Measurements from ENCODE around the gene VSIG8. TPM values are rescaled to one million over a fixed set of nuclear protein-coding genes. Genes with fewer than 3 reads are reported as not detected.

VSIG8 gene
- total and polyA plus RNA-seq, 2 of the 4 experiments (the other 2 are of a cell fraction), result not detected

DNA sequence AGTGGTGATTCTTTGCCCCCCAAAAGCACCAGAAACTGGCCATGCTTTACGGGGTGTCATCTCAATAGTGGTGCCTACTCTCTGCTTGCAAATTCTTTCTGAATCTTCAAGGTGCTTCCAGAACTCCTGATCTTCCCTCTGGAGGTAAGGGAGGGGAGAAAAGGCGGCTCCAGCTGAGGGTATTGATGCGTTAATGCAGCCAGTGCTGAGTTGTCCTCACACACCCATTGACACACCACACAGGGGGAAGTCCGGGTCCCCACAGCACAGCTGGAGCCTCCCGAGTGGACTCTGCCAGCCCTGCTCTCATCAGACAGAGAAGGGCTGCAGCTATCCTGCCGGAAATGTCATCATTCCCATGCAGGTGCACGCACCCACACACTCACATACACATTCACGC, 1.2 kb downstream of the VSIG8 start:
- Histone ChIP-seq H3K9me3 (ENCODE audit: control insufficient read depth, insufficient read depth, low read length) (no peaks in the 10 kb centered on the region), H3K4me2 (ENCODE audit: low read depth, low read length) (no peak overlapping the region), H3K36me3 (ENCODE audit: control insufficient read depth, insufficient read depth, low read length) (no peaks in the 10 kb centered on the region), H3K14ac (replicated peaks; ENCODE audit: low read depth, low read length) (no peak overlapping the region), H4K5ac (ENCODE audit: low read depth, low read length) (no peak overlapping the region), H2BK15ac (ENCODE audit: low read depth, low read length) (no peak overlapping the region), H3K9ac (ENCODE audit: low read depth, low read length) (no peak overlapping the region), H2BK5ac (ENCODE audit: low read depth, low read length, poor library complexity, severe bottlenecking) (no peak overlapping the region), H2AK5ac (ENCODE audit: low read depth, low read length) (no peak overlapping the region), H3K23ac (ENCODE audit: low read depth, low read length) (no peak overlapping the region), H3K56ac (ENCODE audit: extremely low read depth, insufficient read depth, low read length) (no peak overlapping the region), H3K4me1 (ENCODE audit: control insufficient read depth, insufficient read depth, low read length) (no peaks in the 10 kb centered on the region), H3K18ac (ENCODE audit: low read depth, low read length) (no peak overlapping the region), H4K91ac (ENCODE audit: insufficient read depth, low read depth, low read length) (no peak overlapping the region), H3K4me3 (ENCODE audit: insufficient read depth, low read depth, low read length) (no peak overlapping the region), H2BK120ac (ENCODE audit: low read depth, low read length) (no peak overlapping the region), H3K9me1 (ENCODE audit: insufficient read depth, low read length) (0 out of 2 replicates have a peak, but pooled peaks cover 7% of the 10 kb centered on the region), H2BK20ac (ENCODE audit: low read depth, low read length) (no peak overlapping the region), H3K27me3 (ENCODE audit: control insufficient read depth, insufficient read depth, low read length) (peaks cover 2% of the 10 kb centered on the region; the same call in 1 of the 2 replicates), H3K79me1 (ENCODE audit: low read depth in 1 of 2, low read length in 2 of 2) (no peaks in the 10 kb centered on the region), H2AK9ac (replicated peaks; ENCODE audit: low read depth, low read length, poor library complexity) (no peak overlapping the region), H3K4ac (ENCODE audit: low read depth, low read length) (no peak overlapping the region), H4K20me1 (ENCODE audit: insufficient read depth, low read length) (no peaks in the 10 kb centered on the region), H4K8ac (ENCODE audit: low read depth in 2 of 2, low read length in 2 of 2) (no peak overlapping the region), H2AFZ (replicated peaks; ENCODE audit: low read length, poor library complexity) (no peak overlapping the region), H3K27ac (ENCODE audit: insufficient read depth, low read length) (no peak overlapping the region)
- no peak for DNase-seq
- ChIA-PET POLR2A (ENCODE audit: unreplicated experiment) (no interaction called here), CTCF (no interaction called here)
- intact Hi-C loops (cut with micrococcal nuclease) (no loop called here), dilution Hi-C loops (cut with HindIII; ENCODE audit: low sequenced_read_pairs, unreplicated experiment) (no loop called here), in situ Hi-C loops (cut with MboI; ENCODE audit: low sequenced_read_pairs) (no loop called here)
- TF ChIP-seq CHD1 (IDR thresholded peaks at IDR 0.05; ENCODE audit: low read depth, low read length), result no peak
- no peak for TF ChIP-seq SMC3 (IDR thresholded peaks at IDR 0.05; ENCODE audit: low read depth, low read length)
- no peak for TF ChIP-seq MXI1 (IDR thresholded peaks at IDR 0.05; ENCODE audit: borderline replicate concordance, low read depth, low read length)
- TF ChIP-seq NFE2L2 (IDR thresholded peaks at IDR 0.05; ENCODE audit: low read depth, low read length), result no peak
- no peak for TF ChIP-seq MAZ (IDR thresholded peaks at IDR 0.05; ENCODE audit: borderline replicate concordance, low read depth, low read length)
- no peak for TF ChIP-seq MAFK (IDR thresholded peaks at IDR 0.05; ENCODE audit: low read depth, low read length)
- no peak for TF ChIP-seq RAD21 (IDR thresholded peaks at IDR 0.05; ENCODE audit: low read length)
- no peak for TF ChIP-seq CTCF (conservative IDR thresholded peaks at IDR 0.05; ENCODE audit: low read depth, low read length)
- 93% methylated on average over 3 of the region's 8 CpGs; no CpG with 5 or more reads in 1 of the 2 experiments for WGBS, 2 experiments (ENCODE audit: extremely low coverage in 2 of 2, insufficient read length in 1 of 2)
- ATAC-seq (ENCODE audit: low read depth), result no peak
- no TSS peak for BruUV-seq (replicated peaks)

Measured in IMR-90 (cell line).